Ishikawa (cell line): Measurements from ENCODE around the gene DEFB132.

Source experiments
- EP300 ChIP-seq: IDR thresholded peaks from 2 replicates; pipeline ENCODE4 v1.6.1; 2012; ENCODE audit warnings: borderline replicate concordance
- MAX ChIP-seq: IDR thresholded peaks from 2 replicates; pipeline ENCODE4 v1.6.1; 2012
- TEAD4 ChIP-seq: IDR thresholded peaks from 2 replicates; pipeline ENCODE4 v1.6.1; 2012
- YY1 ChIP-seq: IDR thresholded peaks from 2 replicates; pipeline ENCODE4 v1.6.1; 2012; ENCODE audit warnings: low read depth

GRCh38 chr20:289693-290083, 32.2 kb downstream of the DEFB132 start:
- TF ChIP-seq YY1: no peak
- TF ChIP-seq MAX: no peak
- no peak for TF ChIP-seq EP300
- TF ChIP-seq TEAD4: no peak
